Measurements from ENCODE around the gene RAD18. TPM values are rescaled to one million over a fixed set of nuclear protein-coding genes. Genes with fewer than 3 reads are reported as not detected.

RAD18 gene
- polyA plus RNA-seq, 4 donors = 5.5 to 16.3 (median 8.1) TPM

- no peak for DNase-seq
- no peaks in the 10 kb centered on the region for H3K27me3 ChIP-seq (ENCODE audit: control insufficient read depth in 3 of 3, insufficient read depth in 3 of 3, low read length in 3 of 3)
- H3K36me3 ChIP-seq (ENCODE audit: control insufficient read depth in 3 of 3, insufficient read depth in 2 of 3, low read depth in 1 of 3, low read length in 3 of 3) = peaks cover 0 to 6% (median 5%) of the 10 kb centered on the region in 3 donors
- H3K27ac ChIP-seq (ENCODE audit: low read depth in 1 of 3, low read length in 2 of 3) = no peak overlapping the region
- H3K9me3 ChIP-seq (ENCODE audit: control insufficient read depth in 2 of 2, insufficient read depth in 1 of 2, low read depth in 1 of 2, low read length in 1 of 2) = no peaks in the 10 kb centered on the region
- H3K4me1 ChIP-seq (ENCODE audit: control insufficient read depth in 3 of 3, insufficient read depth in 2 of 3, low read depth in 1 of 3, low read length in 2 of 3) = no peaks in the 10 kb centered on the region
- no peak for FAIRE-seq
- no peak overlapping the region for H3K4me3 ChIP-seq (ENCODE audit: low read depth in 1 of 3, low read length in 3 of 3)
These were observed 72.0 kb downstream of the RAD18 start for GRCh38 chr3:8891303-8891702.

GRCh38 chr3:8888301-8888915 lies 74.9 kb downstream of the RAD18 start:
- H3K9me3 ChIP-seq (ENCODE audit: control insufficient read depth in 2 of 2, insufficient read depth in 1 of 2, low read depth in 1 of 2, low read length in 1 of 2) = peaks cover 0 to 2% of the 10 kb centered on the region in 2 donors
- no peak for FAIRE-seq
- no peak overlapping the region for H3K4me3 ChIP-seq (ENCODE audit: low read depth in 1 of 3, low read length in 3 of 3)
- no peaks in the 10 kb centered on the region for H3K27me3 ChIP-seq (ENCODE audit: control insufficient read depth in 3 of 3, insufficient read depth in 3 of 3, low read length in 3 of 3)
- WGBS, 3 donors = 74 to 84% (median 82%) methylated on average over 6 of the region's 6 CpGs
- peaks cover 0 to 6% (median 3%) of the 10 kb centered on the region in 3 donors for H3K36me3 ChIP-seq (ENCODE audit: control insufficient read depth in 3 of 3, insufficient read depth in 2 of 3, low read depth in 1 of 3, low read length in 3 of 3)
- H3K27ac ChIP-seq (ENCODE audit: low read depth in 1 of 3, low read length in 2 of 3) = no peak overlapping the region
- peak in 1 of 2 donors; percentile 4 for DNase-seq
- no peaks in the 10 kb centered on the region for H3K4me1 ChIP-seq (ENCODE audit: control insufficient read depth in 3 of 3, insufficient read depth in 2 of 3, low read depth in 1 of 3, low read length in 2 of 3)

DNA sequence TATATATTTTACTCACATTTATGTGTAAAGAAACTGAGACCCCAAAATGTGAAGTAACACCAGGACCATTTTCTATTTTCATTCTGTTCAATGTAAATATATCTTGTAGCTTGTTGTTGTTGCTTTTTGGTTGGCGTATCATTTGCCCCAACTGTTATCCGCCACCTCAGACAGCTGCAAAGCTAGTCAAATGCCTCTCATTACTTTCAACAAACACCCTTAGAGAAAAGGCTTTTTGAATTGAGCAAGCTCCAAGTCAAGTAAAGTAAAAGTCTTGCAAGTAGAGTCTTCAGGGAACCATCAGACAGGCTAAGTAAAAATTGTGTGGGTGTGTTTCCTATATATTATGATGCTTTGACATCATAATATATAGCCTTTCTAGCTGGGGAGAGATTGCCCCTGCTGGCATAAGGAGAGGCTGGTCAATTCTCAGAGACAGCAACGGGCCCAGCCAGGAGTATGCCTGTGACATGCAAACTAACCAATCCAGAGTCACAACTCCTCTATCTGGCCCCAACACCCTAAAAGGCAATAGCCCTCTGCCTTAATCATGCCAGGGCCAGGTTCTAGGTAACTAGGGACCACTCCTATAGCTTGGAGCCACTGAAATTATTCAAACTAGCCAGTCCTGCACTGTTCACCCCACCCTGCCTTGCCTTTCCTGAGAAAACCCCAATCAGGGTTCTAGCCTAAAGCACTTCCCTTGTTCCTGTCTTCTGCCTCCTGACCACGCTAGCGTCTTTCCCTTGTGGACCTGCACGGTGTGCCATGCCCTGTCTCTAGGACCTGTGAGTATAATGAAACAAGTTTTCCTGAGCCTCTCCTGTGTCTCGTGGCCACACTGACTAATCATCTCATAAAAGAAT lies 75.6 kb downstream of the RAD18 start:
- Histone ChIP-seq H3K27ac (ENCODE audit: low read depth in 1 of 3, low read length in 2 of 3) (no peak overlapping the region), H3K27me3 (ENCODE audit: control insufficient read depth in 3 of 3, insufficient read depth in 3 of 3, low read length in 3 of 3) (no peaks in the 10 kb centered on the region), H3K4me3 (ENCODE audit: low read depth in 1 of 3, low read length in 3 of 3) (no peak overlapping the region), H3K4me1 (ENCODE audit: control insufficient read depth in 3 of 3, insufficient read depth in 2 of 3, low read depth in 1 of 3, low read length in 2 of 3) (no peaks in the 10 kb centered on the region), H3K36me3 (ENCODE audit: control insufficient read depth in 3 of 3, insufficient read depth in 2 of 3, low read depth in 1 of 3, low read length in 3 of 3) (peaks cover 0 to 6% (median 3%) of the 10 kb centered on the region in 3 donors), H3K9me3 (ENCODE audit: control insufficient read depth in 2 of 2, insufficient read depth in 1 of 2, low read depth in 1 of 2, low read length in 1 of 2) (peaks cover 0 to 4% of the 10 kb centered on the region in 2 donors)
- WGBS, 3 donors = 84 to 88% (median 85%) methylated on average over 7 of the region's 7 CpGs
- FAIRE-seq (no peak), DNase-seq (no peak)

DNA sequence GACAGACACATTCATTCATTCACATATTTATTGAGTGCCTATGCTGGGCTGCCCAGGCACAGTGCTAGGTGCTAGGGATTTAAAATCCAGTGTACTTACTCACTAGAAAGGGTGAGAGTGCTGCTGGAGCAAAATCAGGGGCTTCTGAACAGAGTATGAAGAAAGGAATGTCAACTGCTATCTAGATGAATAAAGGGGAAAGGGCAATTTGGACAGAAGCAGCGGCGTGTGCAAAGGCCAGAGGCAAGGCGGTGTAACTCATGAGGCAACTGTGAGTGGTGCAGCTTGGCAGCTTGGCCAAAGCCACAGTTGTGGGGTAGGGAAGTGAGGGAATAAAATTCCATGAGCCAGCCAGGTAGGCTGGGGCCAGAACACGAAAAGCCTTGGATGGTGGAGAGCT lies 76.7 kb downstream of the RAD18 start:
- peaks cover 0 to 6% (median 3%) of the 10 kb centered on the region in 3 donors for H3K36me3 ChIP-seq (ENCODE audit: control insufficient read depth in 3 of 3, insufficient read depth in 2 of 3, low read depth in 1 of 3, low read length in 3 of 3)
- WGBS, 3 donors = 72 to 83% (median 78%) methylated on average over 4 of the region's 4 CpGs

GRCh38 chr3:8885536-8886316 lies 77.5 kb downstream of the RAD18 start:
- no peak overlapping the region for H3K4me3 ChIP-seq (ENCODE audit: low read depth in 1 of 3, low read length in 3 of 3)
- FAIRE-seq (no peak), DNase-seq (no peak)
- H3K4me1 ChIP-seq (ENCODE audit: control insufficient read depth in 3 of 3, insufficient read depth in 2 of 3, low read depth in 1 of 3, low read length in 2 of 3) = no peaks in the 10 kb centered on the region
- H3K27ac ChIP-seq (ENCODE audit: low read depth in 1 of 3, low read length in 2 of 3) = no peak overlapping the region
- peaks cover 0 to 4% of the 10 kb centered on the region in 2 donors for H3K9me3 ChIP-seq (ENCODE audit: control insufficient read depth in 2 of 2, insufficient read depth in 1 of 2, low read depth in 1 of 2, low read length in 1 of 2)
- no peaks in the 10 kb centered on the region for H3K27me3 ChIP-seq (ENCODE audit: control insufficient read depth in 3 of 3, insufficient read depth in 3 of 3, low read length in 3 of 3)
- H3K36me3 ChIP-seq (ENCODE audit: control insufficient read depth in 3 of 3, insufficient read depth in 2 of 3, low read depth in 1 of 3, low read length in 3 of 3) = peaks cover 0 to 6% (median 3%) of the 10 kb centered on the region in 3 donors

More for the DNA sequence above, 76.7 kb downstream of the RAD18 start:
- H3K27me3 ChIP-seq (ENCODE audit: control insufficient read depth in 3 of 3, insufficient read depth in 3 of 3, low read length in 3 of 3) = no peaks in the 10 kb centered on the region
- no peak for DNase-seq
- H3K9me3 ChIP-seq (ENCODE audit: control insufficient read depth in 2 of 2, insufficient read depth in 1 of 2, low read depth in 1 of 2, low read length in 1 of 2) = peaks cover 0 to 4% of the 10 kb centered on the region in 2 donors
- no peak overlapping the region for H3K27ac ChIP-seq (ENCODE audit: low read depth in 1 of 3, low read length in 2 of 3)
- no peaks in the 10 kb centered on the region for H3K4me1 ChIP-seq (ENCODE audit: control insufficient read depth in 3 of 3, insufficient read depth in 2 of 3, low read depth in 1 of 3, low read length in 2 of 3)
- H3K4me3 ChIP-seq (ENCODE audit: low read depth in 1 of 3, low read length in 3 of 3) = no peak overlapping the region
- no peak for FAIRE-seq

DNA sequence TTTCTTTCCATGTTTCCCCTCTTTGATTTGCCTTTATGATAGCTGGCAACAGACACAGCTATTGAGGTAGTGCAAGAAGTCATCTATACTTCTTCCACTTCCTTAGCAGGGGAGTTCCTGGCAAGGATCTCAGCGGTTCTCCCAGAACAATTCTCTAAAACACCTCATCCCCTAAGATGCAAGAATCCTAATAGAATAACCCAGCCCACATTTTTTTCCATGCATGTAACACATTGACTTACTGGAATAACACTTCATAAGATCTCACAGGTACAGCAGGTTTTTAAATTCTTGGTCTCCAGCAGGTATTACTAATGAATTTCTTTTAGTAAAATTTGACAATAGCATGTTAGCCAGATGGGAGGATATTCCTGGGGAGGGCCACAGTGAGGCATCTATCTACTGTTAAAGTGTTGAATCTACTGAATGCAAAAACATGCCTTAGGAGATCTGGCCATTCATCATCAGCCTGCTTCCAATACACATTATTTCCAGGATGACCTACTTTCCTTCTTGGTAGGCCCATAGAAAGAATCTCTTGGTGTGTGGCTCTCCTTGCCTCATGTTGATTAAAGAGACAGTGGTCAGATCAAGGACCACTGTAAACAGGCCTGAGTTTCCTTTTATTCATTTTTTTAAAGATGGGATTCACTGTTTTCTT lies 78.5 kb downstream of the RAD18 start:
- DNase-seq (no peak), FAIRE-seq (no peak)
- H3K4me3 ChIP-seq (ENCODE audit: low read depth in 1 of 3, low read length in 3 of 3) = no peak overlapping the region
- no peak overlapping the region for H3K27ac ChIP-seq (ENCODE audit: low read depth in 1 of 3, low read length in 2 of 3)
- 90 to 97% (median 92%) methylated on average over 1 of the region's 1 CpG for WGBS, 3 donors
- H3K36me3 ChIP-seq (ENCODE audit: control insufficient read depth in 3 of 3, insufficient read depth in 2 of 3, low read depth in 1 of 3, low read length in 3 of 3) = peaks cover 0 to 6% (median 5%) of the 10 kb centered on the region in 3 donors
- no peaks in the 10 kb centered on the region for H3K4me1 ChIP-seq (ENCODE audit: control insufficient read depth in 3 of 3, insufficient read depth in 2 of 3, low read depth in 1 of 3, low read length in 2 of 3)
- H3K27me3 ChIP-seq (ENCODE audit: control insufficient read depth in 3 of 3, insufficient read depth in 3 of 3, low read length in 3 of 3) = no peaks in the 10 kb centered on the region
- peaks cover 0 to 4% of the 10 kb centered on the region in 2 donors for H3K9me3 ChIP-seq (ENCODE audit: control insufficient read depth in 2 of 2, insufficient read depth in 1 of 2, low read depth in 1 of 2, low read length in 1 of 2)

- peaks cover 0 to 4% of the 10 kb centered on the region in 2 donors for H3K9me3 ChIP-seq (ENCODE audit: control insufficient read depth in 2 of 2, insufficient read depth in 1 of 2, low read depth in 1 of 2, low read length in 1 of 2)
- WGBS, 3 donors = 85 to 93% (median 91%) methylated on average over 3 of the region's 3 CpGs
- FAIRE-seq = no peak
These were observed 80.6 kb downstream of the RAD18 start for GRCh38 chr3:8882642-8883041.

DNA sequence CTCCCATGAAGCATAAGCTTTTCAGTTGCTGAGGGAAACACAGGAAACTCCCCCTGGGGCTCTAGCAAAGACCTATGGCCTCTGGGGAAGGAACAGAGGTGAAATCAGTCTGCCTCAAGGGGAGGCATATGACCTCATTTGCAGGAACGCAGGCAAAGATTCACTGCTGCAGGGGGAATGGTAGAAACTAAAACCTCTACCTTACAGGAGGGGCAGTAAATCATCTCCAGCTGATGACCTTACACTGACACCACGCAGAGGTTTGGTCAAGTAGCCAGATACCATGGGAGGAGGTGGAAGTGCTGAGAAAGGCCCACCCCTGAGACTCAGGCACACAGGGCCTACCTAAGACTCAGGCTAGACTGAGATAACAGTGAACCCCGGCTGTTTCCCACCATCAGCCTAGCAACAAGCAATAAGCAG lies 81.1 kb downstream of the RAD18 start:
- 66 to 85% (median 85%) methylated on average over 3 of the region's 3 CpGs for WGBS, 3 donors
- Histone ChIP-seq H3K4me1 (ENCODE audit: control insufficient read depth in 3 of 3, insufficient read depth in 2 of 3, low read depth in 1 of 3, low read length in 2 of 3) (no peaks in the 10 kb centered on the region), H3K4me3 (ENCODE audit: low read depth in 1 of 3, low read length in 3 of 3) (no peak overlapping the region), H3K27ac (ENCODE audit: low read depth in 1 of 3, low read length in 2 of 3) (no peak overlapping the region), H3K36me3 (ENCODE audit: control insufficient read depth in 3 of 3, insufficient read depth in 2 of 3, low read depth in 1 of 3, low read length in 3 of 3) (peaks cover 0 to 10% (median 4%) of the 10 kb centered on the region in 3 donors), H3K9me3 (ENCODE audit: control insufficient read depth in 2 of 2, insufficient read depth in 1 of 2, low read depth in 1 of 2, low read length in 1 of 2) (peaks cover 0 to 5% of the 10 kb centered on the region in 2 donors), H3K27me3 (ENCODE audit: control insufficient read depth in 3 of 3, insufficient read depth in 3 of 3, low read length in 3 of 3) (no peaks in the 10 kb centered on the region)
- DNase-seq (no peak), FAIRE-seq (no peak)

More at GRCh38 chr3:8882642-8883041, 80.6 kb downstream of the RAD18 start:
- DNase-seq = no peak
- Histone ChIP-seq H3K27me3 (ENCODE audit: control insufficient read depth in 3 of 3, insufficient read depth in 3 of 3, low read length in 3 of 3) (no peaks in the 10 kb centered on the region), H3K27ac (ENCODE audit: low read depth in 1 of 3, low read length in 2 of 3) (no peak overlapping the region), H3K4me1 (ENCODE audit: control insufficient read depth in 3 of 3, insufficient read depth in 2 of 3, low read depth in 1 of 3, low read length in 2 of 3) (no peaks in the 10 kb centered on the region), H3K4me3 (ENCODE audit: low read depth in 1 of 3, low read length in 3 of 3) (no peak overlapping the region), H3K36me3 (ENCODE audit: control insufficient read depth in 3 of 3, insufficient read depth in 2 of 3, low read depth in 1 of 3, low read length in 3 of 3) (peaks cover 2 to 8% (median 3%) of the 10 kb centered on the region in 3 donors)
